Superior temporal gyrus (tissue), 1 donor: ENCODE results near the gene ATXN2L.
"Not testable (repeated sequence)": the region's sequence is repeated elsewhere in the genome, so short reads cannot be mapped to it uniquely, and the experiment has no call there.

Source experiments
- DNase-seq: peaks from one replicate; pipeline ENCODE4 v3.0.0-alpha.2; 2016; ENCODE audit errors: extremely low spot score

The ATXN2L gene

DNA sequence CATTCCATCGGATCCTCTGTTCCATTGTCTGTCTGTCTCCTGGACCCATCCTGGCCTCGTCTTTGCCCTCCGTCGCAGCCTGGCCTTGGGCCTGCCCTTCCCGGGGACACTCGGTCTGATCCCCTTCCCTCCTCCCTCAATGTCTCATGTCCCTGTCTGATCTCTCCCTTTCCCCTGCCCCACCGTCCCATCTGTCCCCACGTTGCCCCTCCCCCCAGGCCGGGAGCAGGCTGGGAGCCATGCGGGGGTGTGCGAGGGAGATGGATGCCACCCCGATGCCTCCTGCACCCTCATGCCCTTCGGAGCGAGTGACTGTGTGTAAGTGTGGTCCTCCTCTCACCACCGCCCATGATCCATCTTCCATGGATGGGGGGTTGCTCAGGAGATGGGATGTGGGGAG, 50.2 kb downstream of the ATXN2L start:
- no peak for DNase-seq

DNA sequence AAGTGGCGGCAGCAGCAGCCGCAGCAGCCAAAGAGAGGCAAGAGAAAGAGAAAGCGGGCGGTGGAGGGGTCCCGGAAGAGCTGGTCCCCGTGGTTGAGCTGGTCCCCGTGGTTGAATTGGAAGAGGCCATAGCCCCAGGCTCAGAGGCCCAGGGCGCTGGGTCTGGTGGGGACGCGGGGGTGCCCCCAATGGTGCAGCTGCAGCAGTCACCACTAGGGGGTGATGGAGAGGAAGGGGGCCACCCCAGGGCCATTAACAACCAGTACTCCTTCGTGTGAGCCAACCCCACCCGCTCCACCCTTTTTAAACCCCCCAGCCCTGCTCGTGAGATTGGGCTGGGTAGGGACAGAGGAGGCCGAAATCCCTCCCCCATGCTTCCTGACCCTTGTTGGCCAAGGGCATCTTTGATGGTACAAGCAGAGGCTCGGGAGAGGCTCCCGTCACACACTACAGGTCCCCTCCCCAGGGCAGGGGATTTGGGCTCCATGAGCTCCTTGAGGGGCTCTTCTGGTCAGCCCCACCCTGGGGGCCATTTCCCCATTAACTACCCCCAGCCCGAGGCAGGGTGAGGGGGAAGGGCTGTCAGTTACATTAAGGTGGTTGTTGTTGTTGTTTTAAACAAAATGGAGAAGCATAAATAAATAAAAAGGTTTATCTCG, 50.9 kb downstream of the ATXN2L start:
- DNase-seq = no peak

DNA sequence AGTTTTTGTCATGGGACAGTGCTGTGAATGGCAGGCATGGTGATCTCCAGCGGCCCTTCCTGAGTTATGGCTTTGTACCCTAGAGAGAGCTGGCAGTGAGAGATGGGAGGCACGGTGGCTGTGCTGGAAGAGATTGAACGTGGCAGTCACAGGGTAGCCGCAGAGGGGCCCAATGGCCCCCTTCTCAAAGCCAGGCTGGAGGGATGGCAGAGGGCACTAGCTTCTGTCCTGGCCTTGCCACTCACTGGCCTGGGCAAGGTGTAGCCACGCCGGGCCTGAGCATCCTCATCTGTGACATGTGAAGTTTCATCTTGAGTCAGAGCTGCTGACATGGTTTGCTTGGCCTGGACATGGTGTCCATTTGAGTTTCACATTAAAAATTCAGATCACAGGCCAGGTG, 51.6 kb downstream of the ATXN2L start:
- DNase-seq = no peak

DNA sequence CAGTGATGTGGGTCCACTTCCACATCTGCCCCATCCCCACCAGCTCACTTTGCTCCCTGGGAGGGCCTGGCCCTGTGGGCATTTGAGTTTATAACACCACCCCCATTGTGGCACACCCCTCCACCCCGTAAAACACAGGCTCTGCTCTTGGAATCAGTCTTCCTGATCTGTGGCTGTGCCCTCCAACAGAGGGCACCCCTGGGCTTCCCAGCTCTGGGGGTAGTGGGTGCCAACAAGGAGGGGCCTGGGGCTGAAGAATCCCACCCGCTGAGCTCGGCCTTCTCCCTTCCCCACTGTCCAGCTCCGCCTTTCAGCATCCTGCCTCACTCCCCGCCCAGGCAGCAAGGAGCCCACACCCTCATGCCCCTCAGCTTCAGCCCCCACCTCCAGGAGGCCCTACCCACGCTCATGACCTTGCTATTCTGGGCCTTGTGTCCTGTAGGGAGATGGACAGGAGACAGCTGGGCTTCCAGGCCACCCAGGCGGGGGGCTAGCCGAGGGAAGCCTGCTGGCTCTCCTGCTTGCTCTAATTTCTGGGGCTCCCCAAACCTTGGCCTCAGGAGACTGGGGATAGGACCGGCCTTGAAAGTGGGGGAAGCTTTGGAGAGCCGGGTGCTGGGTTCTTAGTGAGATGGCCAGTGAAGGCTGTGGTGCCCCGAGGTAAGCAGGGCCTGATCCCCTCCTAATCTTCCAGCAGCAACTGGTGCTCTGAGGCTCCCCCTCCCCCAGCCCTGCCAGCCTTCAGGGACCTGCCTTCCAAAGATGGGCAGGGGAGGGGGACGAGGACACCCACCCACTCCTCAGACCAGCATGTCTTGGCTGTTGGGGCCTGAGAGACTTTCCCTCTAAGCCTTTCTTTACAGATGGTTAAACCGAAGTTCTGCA, 52.6 kb downstream of the ATXN2L start:
- no peak for DNase-seq

DNA sequence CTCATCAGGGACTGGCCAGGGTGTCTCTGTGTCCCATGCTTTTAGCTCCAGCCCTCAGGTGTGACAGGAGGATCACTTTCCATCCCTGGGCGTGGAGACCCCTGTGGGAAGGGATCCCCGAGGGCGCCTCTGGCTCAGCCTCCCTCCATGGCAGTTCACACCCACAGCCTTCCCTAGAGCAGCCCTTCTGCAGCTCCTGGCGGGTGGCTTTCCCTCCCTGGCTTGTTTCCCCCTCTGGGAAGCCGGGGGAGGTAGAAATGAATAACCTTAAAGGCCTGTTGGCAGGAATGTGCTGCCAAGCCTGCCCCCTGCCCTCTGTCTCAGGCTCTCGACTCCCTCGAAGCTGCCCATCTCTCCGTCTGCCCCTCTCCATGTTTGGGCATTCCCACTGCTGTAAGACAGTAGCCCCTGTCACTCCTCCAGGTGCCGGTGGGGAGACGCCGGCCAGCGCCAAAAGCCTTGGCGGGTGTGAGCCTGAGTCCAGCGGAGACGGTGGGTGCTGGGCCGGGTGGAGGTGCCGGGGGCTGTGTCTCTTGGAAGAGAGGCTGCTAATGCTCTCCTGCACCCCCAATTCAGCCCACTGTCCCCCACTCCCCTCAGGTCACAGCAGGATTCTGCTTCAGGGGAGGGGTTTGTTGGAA, 53.3 kb downstream of the ATXN2L start:
- no peak for DNase-seq

DNA sequence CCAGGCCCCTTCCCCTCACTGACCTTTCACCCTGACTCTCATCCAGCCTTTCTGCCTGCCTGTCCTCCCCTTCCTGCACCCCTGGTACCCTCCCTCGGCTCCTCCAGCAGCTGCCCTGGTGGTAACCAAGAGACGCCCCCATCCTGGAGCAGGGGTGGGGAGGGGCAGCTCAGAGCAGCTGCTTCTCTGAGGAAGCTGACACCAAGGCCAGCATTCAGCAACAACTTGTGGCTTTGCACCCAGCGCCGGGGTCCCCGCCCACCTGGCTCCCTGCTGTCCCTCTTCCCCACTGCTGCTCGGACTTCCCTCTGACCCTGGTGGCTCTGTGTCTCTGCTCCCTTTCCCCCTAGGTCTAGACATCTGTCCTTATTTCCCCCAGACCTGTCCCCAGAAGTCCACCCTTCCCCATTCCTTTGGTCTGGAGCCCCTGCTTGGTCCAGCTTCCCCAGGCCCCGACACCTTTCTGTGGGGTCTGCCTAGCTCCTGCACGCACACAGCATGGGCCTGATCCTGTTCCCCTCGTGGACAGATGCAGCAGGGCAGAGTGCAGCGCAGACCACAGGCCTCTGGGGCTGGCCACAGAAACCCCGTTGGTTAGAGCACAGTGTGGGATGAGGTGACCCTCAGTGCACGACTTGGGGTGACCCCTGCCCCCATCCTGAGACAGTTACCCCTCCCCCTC, 54.3 kb downstream of the ATXN2L start:
- DNase-seq = no peak

DNA sequence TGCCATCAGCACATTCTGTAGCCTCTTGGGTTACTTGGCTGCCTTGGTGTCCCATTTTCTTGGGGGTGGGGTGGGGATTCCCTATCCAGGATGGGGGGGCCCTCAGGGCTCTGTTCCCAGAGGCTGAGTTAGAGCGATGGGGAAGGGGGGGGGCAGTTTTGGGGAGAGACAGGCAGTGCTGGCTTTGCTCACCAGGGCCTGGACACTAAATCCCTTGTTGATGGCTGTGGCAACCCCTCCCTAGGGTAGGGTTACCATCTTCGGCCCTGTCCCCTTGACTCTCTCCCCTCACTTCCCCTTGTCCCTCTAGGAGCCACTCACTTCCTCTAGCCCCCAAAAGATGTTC, 54.8 kb downstream of the ATXN2L start:
- DNase-seq = no peak

DNA sequence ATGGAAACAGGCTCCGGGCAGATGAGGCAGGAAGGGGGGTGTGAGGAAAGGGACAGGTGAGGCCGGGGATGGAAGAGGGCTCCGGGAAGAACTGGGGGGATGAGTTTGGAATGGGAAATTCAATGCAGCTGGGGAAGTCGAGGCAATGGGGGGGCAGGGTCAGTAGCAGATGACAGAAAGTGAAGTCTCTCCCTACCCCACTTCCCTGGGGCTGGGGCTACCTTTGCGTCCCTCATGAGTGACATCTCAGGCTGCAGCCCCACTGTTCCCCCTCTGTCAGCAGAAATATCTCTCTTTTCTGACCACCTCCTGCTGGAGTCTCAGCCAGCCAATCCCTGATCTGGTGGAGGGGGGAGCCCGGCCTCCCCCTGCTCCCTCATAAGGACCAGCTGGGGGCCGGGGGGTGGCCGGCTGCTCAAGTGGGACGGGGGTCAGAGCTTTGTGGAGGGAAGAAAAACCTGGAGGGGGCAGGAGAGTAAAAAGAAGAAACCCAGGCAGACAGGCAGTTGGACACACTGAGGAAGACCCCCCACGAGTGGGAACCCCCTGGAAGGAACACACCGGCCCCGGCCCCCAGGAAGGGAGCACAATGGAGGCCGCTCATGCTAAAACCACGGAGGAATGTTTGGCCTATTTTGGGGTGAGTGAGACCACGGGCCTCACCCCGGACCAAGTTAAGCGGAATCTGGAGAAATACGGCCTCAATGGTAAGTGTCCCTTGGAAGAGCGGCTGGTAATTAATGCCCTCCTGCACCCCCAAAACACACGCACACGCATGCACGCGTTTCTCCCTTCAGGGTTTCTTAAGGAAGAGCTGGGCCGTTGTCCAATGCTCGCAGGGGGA, 55.5 kb downstream of the ATXN2L start, which contains the start of gene ATP2A1:
ATP2A1 (plus strand) TSS at position 406 of the 844 bp plus-strand sequence; CDS start at position 590, 184 bp downstream.
- no peak for DNase-seq

DNA sequence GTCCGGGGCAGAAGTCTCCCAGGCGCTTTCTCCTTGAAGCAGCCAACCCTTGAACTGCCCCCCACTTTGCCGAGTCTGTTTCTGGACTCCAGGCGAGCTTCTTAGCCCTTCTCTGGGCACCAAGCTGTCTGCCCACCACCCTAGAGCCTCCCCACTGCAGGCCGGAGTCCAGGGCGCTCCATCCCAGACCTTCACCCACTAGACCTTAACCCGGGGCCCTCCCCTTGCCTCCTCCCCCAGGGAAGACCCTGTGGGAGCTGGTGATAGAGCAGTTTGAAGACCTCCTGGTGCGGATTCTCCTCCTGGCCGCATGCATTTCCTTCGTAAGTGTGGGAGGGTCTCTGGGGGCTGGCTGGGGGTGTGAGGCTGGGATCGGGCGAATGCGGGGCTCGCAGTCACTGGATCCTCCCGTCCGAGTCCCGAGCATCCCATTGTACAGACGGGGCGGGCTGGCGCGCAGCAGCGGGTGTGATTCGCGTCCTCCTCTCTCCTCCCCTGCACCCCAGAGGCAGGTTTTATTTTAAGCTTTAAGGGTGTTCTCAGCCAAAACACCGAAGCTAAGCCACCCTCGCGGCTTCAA, 56.6 kb downstream of the ATXN2L start:
- no peak for DNase-seq

DNA sequence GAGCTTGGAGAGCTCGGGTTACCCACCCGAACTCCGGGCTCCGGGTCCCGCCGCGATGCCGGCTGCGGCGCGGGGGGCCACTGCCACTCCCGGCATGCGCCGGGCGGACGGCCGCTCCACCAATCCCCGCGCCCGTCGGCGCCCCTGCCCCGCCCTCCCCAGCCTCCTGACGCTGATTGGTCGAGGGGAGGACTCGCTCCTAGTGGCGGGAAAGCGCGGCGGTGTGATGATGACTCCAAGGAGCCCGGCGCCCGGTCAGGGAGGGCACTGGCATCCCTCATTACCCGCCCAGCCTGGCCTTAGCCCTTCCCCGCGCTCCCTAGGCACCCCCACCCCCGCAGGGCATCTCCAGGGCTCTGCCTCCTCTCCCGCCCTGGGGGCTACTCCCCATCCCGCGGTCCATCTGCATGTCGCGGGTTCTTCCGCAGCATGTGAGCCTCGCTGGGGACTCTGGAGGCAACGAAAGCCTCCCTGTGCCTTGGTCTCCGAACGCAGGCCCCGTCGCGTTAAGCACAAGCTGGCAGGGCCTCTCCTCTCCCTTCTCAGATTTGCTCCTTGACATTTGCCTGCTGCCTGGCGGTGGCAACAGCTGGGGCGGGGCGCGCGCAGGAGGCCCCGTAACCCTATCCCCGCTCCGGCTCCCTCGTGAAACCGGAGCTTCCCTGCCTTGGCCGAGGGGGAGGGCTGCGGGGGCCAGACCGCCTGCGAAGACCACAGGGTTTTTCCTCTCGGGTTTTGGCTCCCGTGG, 57.2 kb downstream of the ATXN2L start:
- peak; percentile 83 for DNase-seq

DNA sequence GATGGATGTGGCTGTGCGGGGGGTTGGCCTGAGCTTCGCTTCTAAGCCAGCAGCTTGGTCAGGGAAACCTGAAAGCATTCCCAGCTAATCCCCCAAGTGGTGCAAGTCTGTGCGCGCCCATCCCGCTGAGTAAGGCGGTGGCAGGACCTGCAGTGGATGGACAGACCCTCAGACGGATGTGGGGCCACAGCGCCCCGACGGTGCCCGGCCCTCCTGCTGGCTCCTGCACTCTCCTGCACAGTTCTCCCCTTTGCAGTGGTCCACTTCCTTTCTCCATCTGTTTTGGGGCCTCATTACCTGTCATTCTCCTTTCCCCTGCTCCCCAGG, 57.8 kb downstream of the ATXN2L start:
- no peak for DNase-seq

DNA sequence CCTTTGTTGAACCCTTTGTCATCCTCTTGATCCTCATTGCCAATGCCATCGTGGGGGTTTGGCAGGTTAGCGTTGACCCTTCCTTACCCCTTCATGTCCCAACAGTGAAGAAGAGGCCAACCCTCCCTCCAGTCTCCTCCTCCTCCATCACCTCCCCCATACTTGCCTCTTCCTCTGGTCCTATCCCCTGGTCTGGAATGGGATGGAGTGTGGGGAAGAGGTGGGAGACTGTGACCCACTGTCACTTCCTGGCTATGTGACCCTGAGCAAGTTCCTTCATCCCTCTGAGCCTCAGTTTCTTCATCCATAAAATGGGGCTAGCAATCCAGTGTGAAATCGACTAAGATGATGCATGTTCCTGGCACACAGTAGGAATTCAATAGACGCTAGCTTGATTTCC, 58.2 kb downstream of the ATXN2L start:
- DNase-seq = no peak

DNA sequence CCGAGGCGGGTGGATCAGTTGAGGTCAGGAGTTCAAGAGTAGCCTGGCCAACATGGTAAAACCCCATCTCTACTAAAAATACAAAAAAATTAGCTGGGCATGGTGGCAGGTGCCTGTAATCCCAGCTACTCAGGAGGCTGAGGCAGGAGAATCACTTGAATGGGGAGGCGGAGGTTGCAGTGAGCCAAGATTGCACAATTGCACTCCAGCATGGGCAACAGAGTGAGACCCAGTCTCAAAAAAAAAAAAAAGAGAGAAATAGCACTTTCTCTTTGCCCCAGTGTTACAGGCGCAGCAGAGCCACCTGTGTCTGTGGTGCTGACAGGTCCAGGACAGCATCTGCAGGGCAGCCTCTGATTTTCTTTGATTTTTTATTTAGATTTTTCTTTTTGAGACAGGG, 58.8 kb downstream of the ATXN2L start:
- not testable (repeated sequence) for DNase-seq

DNA sequence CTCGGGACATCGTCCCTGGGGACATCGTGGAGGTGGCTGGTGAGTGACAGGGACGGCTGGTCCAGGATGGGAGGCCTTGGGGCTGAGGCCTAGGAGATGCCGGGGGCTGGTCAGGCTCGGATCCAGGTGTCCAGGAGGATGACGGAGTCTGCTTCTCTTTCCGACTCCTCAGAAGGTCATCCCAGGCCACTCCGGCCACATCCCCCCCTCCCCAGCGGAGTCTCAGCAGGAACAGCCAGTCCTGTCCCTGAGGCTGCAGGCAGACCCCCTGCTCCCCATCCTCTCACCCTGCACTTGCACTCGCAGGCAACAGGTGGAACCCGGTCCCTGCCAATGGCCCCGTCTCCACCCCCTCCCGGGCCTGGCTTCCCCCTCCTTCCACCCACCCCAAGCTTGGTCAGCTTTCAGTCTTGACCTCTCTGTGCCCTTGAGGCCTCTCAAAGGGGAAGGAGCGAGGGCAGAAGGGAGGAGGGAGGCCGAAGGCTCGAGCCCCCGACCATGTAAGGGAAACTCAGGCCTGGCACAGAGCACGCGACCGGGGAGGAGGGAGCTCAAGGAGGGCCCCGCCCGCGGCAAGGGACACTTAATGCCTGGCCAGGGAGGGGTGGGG, 59.9 kb downstream of the ATXN2L start:
- DNase-seq = no peak

DNA sequence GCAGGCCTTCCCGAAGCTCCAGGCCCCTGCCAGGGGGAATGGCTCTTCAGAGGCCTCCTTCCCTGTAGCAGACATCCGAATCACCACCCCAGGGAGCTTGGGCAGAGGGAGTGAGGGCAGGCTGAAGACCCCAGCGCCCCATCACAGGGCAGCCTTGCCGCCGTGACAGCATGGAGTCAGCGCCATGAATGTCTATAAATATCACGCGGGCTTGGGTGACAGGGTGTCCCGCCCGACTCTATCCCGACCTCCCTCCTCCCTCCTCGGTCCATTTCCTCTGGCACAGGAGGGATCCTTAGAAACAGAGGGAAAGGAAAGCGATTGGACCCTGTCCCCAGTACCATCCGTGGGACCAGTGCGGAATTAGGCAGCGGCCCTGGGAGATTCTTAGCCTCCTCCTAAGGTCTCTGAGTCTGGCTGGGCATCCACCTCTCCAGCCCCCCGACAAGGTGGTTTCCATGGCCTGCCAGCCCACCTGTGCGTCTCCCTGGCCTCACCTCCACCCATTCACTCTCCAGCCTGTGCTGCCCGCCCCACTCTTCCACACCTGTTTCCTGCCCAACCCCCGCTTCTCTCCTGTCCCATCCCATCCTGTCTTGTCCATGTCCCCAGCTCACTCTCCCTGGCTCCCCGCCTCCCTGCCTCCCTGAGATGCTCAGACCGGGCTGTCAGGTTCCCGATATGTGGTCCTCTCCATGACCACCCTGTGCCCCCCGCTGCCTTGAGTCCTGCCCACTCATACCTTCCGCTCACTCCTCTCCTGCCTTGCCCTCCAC, 60.6 kb downstream of the ATXN2L start:
- no peak for DNase-seq

DNA sequence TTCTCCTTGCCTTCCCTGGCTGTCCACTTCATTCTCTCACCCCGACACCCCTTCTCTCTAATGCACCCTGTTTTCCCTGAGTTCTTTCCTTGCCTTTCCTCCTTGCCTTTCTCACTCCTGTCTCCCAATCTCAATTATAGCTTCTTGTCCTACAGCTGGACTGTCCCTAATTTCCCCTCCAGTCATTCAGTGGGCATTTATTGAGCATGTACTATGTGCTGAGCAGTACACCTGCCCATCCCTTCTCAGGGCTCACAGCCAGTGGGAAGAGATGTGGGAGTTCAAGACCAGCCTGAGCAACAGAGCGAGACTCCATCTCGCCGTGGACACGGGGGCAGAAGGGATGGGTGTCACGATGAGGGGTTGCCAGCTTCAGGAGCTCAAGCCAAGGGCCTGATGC, 61.2 kb downstream of the ATXN2L start:
- no peak for DNase-seq
